NCI-H2196 (cell line): ENCODE results near the gene CLCN4.

Experiments used
- DNase-seq: peaks from one replicate; lab custom pipeline; 2025; ENCODE audit not compliant: unreplicated experiment; lab: John Stamatoyannopoulos, UW

CLCN4 gene

GRCh38 chrX:10237241-10237640 lies 80.5 kb downstream of the CLCN4 start:
- no peak for DNase-seq

GRCh38 chrX:10239611-10240064 lies 82.9 kb downstream of the CLCN4 start:
- no peak for DNase-seq

GRCh38 chrX:10240918-10241317 lies 84.1 kb downstream of the CLCN4 start:
- DNase-seq = no peak

- no peak for DNase-seq
Observed at GRCh38 chrX:10242026-10242425, 85.3 kb downstream of the CLCN4 start.

- no peak for DNase-seq
Observed at GRCh38 chrX:10243106-10243505, 86.3 kb downstream of the CLCN4 start.

- no peak for DNase-seq
Observed at GRCh38 chrX:10244915-10245622, 88.3 kb downstream of the CLCN4 start.

GRCh38 chrX:10245886-10246285 lies 89.1 kb downstream of the CLCN4 start:
- DNase-seq = no peak

GRCh38 chrX:10246297-10246696 lies 89.5 kb downstream of the CLCN4 start:
- DNase-seq = no peak

- no peak for DNase-seq
Observed at GRCh38 chrX:10246846-10247245, 90.1 kb downstream of the CLCN4 start.

- no peak for DNase-seq
Observed at GRCh38 chrX:10254739-10255138, 98.0 kb downstream of the CLCN4 start.

- no peak for DNase-seq
Observed at GRCh38 chrX:10259716-10260115, 102.9 kb downstream of the CLCN4 start.

- DNase-seq = no peak
Observed at GRCh38 chrX:10265775-10266174, 109.0 kb downstream of the CLCN4 start.

GRCh38 chrX:10278716-10279115 lies 121.9 kb downstream of the CLCN4 start:
- DNase-seq = no peak

- DNase-seq = no peak
Observed at GRCh38 chrX:10280071-10280470, 123.3 kb downstream of the CLCN4 start.

GRCh38 chrX:10282490-10282889 lies 125.7 kb downstream of the CLCN4 start:
- DNase-seq = no peak

GRCh38 chrX:10286195-10286594 lies 129.4 kb downstream of the CLCN4 start:
- DNase-seq = no peak
